ENCODE results near the gene L3MBTL4.

- TF ChIP-seq REST (IDR thresholded peaks at IDR 0.05; ENCODE audit: low read depth) (no peak), RAD21 (IDR thresholded peaks at IDR 0.05; ENCODE audit: low read depth) (no peak), YY1 (IDR thresholded peaks at IDR 0.05; ENCODE audit: low read depth) (no peak), TAF1 (IDR thresholded peaks at IDR 0.05; ENCODE audit: low read depth) (no peak), CEBPB (IDR thresholded peaks at IDR 0.05) (no peak), TCF12 (IDR thresholded peaks at IDR 0.05; ENCODE audit: low read depth) (no peak), TEAD4 (IDR thresholded peaks at IDR 0.05) (no peak), EP300 (IDR thresholded peaks at IDR 0.05; ENCODE audit: borderline replicate concordance) (no peak), CREB1 (IDR thresholded peaks at IDR 0.05; ENCODE audit: low read depth) (no peak)
- TF ChIP-seq, protein P1, sequence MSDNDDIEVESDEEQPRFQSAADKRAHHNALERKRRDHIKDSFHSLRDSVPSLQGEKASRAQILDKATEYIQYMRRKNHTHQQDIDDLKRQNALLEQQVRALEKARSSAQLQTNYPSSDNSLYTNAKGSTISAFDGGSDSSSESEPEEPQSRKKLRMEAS (IDR thresholded peaks at IDR 0.05): no peak
Observed at GRCh38 chr18:6107794-6108193, 306.9 kb downstream of the L3MBTL4 start.
